ENCODE measurements around the gene SH2D3C.

Gene SH2D3C

DNA sequence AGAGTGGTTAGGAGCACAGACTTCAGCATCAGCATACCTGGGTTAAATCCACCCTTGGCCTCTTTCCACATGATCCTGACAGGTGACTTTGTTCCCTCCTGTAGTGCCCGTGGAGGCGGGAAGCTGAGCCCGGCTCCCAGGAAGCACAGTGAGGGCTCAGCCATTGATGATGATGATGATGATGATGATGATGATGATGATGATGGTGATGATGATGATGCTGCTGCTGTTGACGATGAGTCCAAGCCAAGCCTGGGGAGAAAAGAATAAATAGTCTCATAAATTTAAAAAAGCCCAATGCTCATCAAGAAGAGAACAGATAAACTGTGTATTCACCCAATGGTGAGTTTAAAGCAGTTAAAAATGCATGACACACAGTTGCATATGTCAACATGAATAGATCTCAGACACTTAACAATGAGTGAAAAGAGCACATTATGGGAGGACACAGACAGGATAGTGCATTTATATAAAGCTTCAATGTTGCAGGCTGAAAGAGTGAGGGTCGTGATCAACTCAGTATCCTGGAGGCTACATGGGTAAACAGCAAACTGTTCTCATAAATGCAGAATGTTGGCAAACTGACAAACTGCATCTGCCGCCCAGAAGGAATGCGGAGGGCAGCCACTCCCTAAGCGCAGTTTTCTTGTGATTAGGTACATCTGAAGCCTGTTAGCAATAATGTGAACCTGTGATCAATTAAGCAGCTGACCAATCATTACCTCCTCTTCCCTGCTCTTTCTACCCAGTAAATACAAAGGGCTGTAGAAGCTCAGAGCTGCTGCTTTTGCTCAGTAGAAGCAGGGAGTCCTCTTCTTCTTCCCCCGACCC is 83.4 kb downstream of the SH2D3C start:
- no peak for DNase-seq

DNA sequence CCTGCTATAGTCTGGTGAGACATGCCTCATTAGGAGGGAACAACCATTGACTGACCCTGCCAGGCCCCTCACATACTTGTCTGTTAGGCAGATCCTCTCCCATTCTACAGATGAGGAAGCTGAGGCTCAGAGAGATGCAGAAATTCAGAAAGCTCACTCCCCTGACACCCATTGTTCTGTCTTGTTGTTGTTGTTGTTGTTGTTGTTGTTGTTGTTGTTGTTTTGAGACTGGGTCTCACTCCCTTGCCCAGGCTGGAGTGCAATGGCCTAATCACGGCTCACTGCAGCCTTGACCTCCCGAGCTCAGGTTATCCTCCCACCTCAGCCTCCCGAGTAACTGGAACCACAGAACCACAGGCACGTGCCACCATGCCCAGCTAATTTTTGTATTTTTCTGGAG is 84.8 kb downstream of the SH2D3C start:
- DNase-seq, result no peak

DNA sequence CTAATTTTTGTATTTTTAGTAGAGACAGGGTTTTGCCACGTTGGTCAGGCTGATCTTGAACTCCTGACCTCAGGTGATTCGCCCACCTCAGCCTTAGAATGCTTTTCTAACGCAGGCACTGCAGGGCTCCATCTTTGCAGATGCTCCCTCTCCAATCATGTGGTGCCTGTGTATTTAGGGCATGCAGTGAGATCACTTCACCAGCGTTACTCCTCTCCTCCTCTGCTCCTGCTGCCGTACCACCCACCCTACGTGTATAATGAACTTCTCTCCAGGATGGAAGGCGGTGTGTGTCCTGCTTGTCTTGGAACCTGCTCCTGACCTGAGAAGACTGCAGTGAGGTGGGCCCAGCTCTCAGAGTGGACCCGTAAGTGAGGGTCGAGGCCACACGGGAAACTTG is 85.3 kb downstream of the SH2D3C start:
- DNase-seq, result no peak

DNA sequence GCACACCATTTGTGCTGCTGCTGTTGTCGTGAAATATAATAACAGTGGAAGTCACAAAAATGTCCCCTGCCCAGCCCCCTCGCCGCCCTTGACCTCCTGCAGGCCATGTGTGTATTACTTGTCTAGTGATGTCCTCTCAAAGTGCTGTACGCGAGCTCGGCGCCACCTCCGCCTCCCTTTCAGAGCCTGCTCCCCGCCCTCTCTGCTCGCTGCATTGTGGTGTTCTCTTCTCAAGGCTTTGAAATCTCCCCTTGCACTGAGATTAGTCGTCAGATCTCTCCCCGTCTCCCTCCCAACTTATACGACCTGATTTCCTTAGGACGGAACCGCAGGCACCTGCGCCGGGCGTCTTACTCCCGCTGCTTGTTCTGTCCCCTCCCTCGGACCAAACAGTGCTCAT is 86.4 kb downstream of the SH2D3C start:
- no peak for DNase-seq

DNA sequence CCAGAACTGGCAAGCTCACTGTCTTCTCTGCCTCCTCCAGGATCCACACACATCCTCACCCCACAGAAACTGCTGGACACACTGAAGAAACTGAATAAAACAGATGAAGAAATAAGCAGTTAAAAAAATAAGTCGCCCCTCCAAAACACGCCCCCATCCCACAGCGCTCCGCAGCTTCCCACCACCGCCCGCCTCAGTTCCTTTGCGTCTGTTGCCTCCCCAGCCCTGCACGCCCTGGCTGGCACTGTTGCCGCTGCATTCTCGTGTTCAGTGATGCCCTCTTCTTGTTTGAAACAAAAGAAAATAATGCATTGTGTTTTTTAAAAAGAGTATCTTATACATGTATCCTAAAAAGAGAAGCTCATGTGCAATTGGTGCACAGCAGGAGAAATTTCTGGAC is 87.7 kb downstream of the SH2D3C start:
- DNase-seq, result no peak

DNA sequence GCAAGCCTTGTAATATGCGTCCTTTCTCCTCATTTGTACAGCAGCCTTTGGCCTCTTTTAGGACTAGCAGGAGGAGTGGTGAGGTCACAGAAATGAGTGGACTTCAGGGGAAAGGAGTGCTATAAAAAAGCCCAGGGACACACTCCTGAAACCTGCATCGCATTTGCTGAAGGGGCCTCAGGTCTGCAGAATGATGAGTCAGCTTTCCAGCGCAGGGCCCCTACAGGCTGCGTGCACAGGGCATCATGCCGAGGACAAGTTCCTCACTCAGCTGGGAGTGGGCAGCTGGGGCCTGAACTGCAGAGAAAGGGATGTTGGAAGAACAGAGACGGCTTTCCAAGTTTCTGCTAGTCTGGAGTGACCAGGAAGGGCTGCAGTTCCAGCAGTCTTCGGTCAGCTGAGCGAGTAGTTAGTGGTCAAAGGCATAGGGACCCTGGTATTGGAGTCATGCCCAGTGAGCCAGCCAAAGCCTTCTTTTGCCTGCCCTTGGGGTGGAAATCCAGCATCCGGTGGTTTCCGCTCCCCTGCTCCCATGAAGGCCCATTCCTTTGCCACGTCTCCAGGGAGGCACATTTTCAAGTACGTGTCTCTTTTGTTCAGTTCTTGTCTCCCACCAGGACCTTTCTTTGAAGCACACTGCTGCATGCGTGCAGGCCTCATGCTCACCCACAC is 89.0 kb downstream of the SH2D3C start:
- DNase-seq, result no peak

All from COR-L47 (cell line).